GM19372 (cell line): ENCODE data around the gene SEMA4A.
A peak's percentile ranks its signal among the peaks of the same experiment; 100 is the strongest.
"Not testable (repeated sequence)": the region's sequence is repeated elsewhere in the genome, so short reads cannot be mapped to it uniquely, and the experiment has no call there.

Experiments
- ATAC-seq: cut with Tn5 transposase; IDR thresholded peaks from one replicate; pipeline ENCODE4 v1.9.1; 2021; ENCODE audit warnings: mild to moderate bottlenecking, low read depth, moderate library complexity; ENCODE audit not compliant: unreplicated experiment

SEMA4A gene

DNA sequence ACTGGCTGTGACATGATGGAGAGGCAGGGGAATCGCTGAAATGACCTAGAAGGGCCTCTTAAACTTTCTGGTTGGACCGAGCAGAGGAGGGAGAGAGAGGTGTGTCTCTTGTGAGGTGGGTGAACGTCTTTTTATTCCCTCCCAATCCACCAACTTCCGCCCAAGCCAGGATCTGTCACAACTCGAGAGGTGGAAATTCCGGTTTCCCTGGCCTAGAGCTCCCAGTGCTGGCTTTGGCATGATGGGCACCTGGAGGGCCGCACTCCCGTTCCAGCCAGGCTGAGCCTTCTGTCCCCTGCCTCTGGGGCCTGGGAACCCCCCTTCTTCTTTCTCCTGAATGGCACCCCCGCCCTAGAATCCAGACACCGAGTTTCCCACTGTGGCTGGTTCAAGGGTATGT lies at the start of gene SEMA4A:
Gene SEMA4A (plus strand): TSS at position 224 of the 400 bp plus-strand sequence. CDS start 994 bp downstream, outside the sequence.
- ATAC-seq: no peak

DNA sequence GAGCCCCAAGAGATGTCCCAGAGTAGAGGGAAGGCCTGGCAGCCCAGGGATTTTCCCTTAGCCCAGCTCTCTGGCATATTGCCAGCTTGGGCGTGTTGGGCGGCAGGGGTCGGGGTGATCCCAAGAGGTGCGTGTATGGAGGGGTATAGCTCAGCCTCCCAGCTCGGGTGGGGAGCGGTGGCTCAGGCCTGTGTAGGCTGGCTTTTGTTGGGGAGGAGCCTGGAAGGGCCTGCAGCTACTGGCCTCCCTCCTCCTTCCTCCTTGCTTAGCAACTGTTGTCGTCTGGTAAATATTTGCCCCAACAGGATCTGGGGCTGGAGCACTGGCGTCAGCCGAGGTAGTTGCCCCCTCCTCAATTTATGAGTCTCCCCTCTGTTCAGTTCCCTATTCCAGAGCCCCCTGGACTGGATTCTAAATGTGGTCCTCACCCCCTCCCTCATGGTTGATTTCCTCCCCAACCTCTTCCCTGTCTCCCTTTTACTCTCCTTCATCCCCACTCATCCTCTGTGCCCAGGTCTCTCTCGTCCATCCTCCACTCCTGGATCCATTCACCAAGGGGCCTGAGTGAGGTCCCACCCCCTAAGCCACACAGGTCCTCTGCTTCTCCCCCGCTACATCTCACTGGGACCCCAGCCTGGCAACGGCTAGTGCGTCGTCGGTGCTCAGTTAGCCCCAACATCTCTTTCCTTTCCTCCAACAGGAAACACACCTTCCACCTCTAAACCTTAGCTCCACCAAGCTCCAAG lies 49.1 kb upstream of the SEMA4A start:
- ATAC-seq: no peak

DNA sequence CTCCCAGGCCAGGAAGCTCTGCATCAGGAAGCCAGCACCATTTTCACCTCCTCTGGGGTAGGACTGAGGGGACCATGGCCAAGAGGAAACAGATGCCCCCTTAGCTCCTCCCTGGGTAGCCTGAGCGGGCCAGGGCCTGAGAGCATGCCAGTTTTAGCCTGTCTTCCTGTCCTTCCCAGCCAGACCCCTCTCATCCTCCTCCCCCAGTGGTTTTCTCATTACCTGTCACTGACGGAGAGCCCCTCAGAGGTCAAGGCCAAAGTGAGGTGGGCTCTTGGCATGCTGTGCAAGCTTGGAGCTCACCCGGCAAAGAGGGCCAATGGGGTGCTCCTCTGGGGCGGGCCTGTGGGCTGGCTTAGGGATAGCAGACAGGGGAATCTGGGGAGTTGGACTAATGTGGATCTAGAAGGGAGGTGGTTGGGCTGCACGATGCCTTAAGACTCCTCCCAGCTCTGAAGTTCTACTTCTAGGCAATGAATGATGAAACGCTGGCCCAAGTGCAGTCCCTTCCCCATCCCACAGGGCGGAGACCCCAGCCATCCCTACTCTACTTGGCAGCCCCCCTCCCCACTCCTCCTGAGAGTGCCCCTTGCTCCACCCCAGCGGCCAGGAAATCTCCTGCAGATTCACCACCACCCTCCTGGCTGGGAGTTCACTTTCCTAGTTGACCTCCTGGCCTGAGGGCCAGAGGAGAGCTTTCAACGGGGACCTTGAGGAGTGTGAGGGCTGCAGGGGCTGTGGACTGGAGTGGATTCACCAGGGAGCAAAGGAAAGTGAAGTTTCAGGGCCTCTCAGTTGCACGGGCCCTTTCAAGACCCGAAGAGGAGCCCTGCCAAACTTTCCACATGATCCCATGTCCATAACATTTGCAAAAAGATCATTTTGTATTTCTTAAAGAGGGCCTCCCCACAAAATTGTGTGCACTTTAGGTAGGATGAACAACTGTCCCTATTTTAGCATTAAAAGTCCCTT lies 48.2 kb upstream of the SEMA4A start:
- no peak for ATAC-seq

DNA sequence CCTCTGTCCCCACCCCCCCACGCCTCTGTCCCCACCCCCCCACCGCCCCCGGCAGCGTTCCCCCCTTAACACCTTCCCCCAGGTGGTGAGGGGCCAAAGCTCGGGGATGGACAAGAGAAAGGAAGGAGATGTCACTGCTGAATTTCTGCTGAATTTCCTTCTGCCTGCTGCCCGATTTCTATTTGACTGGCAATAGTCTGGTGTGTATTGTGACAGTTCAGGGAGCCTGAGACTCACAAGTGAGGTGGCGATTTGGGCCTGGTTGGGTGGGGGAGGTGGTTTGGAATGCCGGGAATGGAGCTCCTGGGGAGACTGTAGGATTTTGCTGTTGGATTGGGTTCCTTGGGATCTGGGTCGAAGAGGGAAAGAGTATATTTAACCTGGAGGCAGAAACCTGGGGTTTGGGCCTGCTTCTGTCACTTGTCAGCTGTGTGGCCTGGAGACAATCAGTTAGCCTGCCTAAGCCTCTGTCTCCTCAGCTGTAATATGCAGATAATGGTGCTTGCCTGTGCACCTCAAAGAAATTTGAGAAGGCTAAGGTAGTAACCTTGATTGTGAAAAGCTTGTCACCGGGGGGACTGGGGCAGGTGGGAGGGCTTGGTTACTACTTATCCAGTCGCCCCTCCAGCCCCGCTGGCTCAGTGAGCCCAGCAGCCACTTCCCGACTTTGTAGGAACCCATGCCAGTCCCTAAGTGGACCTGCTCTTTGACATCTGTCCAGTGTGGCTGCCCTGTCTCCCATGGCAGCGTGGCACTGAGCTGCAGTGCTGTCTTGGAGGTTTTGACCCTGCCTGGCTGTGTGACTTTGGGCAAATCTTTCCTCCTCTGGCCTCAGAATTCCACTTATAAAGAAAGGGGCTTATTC lies 46.5 kb upstream of the SEMA4A start:
- no peak for ATAC-seq

DNA sequence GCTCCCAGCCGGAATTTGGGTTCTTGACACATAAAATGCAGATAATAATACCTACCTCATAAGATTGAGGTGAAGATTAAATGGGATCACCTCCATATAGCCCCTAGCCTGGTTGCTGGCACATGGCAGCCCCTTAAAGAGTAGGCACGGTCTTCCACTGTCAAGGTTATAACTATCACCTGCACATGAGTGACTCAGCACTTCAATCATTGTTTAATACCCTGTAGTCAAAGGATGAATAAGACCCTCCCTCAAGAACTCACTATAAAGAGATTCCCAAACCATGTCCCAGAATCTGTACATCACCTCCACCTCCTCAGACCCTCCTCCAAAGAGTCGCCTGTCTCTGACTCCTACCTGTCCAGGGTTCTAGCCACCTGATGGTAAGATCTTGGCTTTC lies 45.3 kb upstream of the SEMA4A start:
- ATAC-seq: no peak

DNA sequence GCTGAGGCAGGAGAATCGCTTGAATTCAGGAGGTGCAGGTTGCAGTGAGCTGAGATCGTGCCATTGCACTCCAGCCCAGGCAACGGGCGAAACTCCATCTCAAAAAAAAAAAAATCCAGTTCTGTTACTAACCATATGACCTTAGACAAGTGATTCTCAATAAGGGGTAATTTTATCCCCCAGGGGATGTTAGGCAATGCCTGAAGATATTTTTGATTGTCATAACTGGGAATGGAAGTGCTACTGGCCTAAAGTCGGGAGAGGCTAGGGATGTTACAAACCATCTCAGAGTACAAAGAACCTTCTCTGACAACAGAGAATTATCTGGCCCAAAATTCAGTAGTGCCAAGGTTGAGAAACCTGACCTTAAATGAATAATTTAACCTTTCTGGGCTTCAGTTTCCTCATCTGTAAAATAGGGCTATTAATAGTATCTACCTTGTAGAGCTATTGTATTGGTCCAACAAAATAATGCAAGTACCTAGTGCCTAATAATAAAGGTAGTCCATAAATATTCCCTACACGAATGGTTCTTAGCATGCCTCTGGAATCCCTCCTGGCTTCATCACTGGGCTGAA lies 44.6 kb upstream of the SEMA4A start:
- ATAC-seq: no peak

DNA sequence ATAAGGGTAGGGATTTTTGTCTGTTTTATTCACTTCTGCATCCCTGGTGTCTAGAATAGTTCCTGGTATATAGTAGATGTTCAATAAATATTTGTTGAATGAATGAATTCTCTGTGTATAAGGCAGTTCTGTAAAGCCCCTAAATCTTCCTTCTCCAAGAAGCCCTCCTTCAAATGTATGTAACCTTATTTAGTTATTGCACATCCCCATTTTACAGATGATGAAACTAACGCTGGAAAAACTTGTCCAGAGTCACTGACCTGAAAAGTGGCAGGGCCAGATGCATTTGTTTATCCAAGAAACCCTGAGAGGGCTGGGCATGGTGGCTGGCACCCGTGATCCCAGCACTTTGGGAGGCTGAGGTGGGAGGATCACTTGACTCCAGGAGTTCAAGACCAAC lies 43.1 kb upstream of the SEMA4A start:
- ATAC-seq: no peak

DNA sequence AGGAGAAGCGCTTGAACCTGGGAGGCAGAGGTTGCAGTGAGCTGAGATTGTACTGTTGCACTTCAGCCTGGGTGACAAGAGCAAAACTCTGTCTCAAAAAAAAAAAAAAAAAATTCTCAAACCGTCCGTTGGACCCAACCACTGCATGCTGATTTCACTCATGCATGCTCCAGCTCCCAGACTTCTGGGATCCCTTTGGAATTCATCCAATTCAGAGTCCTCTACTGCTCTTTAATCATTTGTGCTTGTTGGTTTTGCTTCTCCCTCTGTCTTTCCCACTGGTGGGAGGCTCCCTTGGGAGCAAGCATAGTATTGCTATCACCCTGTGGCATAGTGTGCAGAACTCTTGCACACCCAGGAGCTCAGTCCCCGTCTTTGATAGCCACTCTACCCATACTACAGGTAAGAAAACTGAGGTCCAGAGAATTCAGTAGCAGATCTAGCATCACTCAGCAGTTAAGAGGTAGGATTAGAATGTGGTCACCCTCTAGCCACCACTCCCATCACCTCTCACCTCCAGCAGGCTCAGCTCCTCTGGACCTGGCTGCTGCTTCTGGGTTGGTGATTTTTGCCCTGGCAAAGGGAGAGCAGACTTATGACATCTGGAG lies 41.9 kb upstream of the SEMA4A start:
- ATAC-seq: no peak

DNA sequence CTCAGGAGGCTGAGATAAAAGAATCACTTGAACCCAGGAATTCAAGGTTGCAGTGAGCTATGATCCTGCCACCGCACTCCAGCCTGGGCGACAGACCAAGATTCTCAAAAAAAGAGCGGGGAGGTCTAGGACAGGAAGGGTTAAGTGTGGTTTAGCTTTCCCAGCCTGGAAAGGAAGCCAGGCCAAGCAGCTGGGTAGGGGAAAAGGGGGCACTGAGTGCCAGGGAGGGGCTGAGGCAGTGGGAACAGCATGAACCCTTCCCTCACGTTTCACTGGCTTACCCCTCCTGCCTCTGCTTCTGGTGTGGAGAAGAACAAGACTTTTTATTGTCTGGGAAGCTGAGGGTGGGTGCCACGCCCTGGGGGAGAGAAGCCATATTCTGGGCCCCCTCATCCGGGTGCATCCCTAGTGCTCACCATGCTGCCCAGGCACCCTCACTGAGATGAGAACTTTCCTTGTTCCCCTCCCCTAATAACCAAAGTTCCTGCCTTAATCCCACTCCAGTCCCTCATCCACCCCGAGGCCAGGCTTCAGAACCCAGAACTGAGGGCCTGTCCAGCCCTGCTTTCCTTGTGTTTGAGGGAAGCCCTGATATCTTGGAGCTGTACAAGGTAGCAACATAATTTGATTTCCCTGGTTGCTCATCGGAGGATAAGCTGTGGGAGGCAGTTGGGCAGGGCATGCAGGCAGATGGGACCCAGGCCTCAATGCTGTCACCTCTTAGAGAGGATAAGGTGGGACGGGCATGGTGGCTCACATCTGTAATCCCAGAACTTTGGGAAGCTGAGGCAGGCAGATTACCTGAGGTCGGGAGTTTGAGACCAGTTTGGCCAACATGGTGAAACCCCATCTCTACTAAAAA lies 40.9 kb upstream of the SEMA4A start:
- no peak for ATAC-seq

DNA sequence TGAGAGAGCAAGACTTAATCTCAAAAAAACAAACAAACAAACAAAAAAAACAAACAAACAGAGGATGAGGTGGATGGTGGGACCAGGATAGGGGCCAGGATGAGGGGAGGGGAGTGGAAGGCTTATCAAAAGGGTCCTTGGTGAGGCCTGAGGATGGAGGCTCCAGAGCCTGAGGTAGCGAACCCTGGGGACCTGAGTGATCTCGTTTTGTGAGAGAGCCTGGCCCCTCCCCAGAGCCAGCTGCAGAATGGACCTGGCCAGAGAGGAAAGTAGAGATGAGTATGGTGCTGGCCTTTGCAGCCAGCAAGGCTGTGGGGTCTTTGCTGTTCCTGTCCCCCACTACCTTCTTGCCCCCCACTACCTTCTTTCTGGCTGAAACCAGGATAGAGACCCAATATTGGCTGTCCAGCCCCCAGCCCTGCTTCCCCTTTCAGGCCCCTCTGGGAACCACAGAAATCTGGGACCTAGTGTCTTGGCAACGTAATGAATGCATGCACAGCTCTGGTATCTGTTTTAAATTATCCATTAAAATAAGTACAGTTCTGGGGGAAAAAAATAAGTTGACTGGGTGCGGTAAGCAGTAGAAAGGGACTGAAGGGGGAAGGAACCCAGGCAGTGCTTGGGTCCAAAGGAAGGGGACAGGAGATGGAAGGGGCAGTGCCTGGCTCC lies 40.0 kb upstream of the SEMA4A start:
- ATAC-seq: no peak

DNA sequence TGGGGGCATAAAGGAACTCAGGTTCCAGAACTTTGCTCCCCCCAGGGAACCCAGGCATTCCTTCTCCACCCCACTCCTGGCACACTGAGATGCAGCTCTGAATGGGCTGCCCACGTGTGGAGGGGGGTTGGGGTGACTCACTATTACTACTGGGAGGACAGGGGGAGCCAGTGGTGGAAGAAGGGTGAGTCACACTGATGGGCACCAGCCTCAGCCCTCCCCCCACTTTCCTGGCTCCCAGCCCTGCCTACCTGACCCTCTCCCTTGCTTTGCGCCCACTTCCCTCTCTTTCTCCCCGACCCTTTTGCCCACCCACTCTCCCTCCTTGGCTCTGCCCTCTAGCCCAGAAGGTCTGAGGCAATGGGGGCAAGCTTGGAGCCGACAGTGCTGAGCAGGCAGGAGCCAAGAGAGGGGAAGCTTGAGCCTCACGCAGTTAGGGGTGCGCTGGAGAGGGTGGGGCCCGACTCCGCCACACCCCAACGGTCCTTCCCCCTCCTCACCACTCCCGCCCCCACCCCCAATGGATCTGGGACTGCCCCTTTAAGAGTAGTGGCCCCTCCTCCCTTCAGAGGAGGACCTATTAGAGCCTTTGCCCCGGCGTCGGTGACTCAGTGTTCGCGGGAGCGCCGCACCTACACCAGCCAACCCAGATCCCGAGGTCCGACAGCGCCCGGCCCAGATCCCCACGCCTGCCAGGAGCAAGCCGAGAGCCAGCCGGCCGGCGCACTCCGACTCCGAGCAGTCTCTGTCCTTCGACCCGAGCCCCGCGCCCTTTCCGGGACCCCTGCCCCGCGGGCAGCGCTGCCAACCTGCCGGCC lies 39.1 kb upstream of the SEMA4A start, which contains the start of gene LMNA:
Gene LMNA (plus strand): TSS at position 611 of the 818 bp plus-strand sequence. CDS start 208 bp downstream, outside the sequence.
- ATAC-seq: peak; percentile 78

DNA sequence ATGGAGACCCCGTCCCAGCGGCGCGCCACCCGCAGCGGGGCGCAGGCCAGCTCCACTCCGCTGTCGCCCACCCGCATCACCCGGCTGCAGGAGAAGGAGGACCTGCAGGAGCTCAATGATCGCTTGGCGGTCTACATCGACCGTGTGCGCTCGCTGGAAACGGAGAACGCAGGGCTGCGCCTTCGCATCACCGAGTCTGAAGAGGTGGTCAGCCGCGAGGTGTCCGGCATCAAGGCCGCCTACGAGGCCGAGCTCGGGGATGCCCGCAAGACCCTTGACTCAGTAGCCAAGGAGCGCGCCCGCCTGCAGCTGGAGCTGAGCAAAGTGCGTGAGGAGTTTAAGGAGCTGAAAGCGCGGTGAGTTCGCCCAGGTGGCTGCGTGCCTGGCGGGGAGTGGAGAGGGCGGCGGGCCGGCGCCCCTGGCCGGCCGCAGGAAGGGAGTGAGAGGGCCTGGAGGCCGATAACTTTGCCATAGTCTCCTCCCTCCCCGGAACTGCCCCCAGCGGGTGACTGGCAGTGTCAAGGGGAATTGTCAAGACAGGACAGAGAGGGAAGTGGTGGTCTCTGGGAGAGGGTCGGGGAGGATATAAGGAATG lies 38.4 kb upstream of the SEMA4A start:
- ATAC-seq: no peak

DNA sequence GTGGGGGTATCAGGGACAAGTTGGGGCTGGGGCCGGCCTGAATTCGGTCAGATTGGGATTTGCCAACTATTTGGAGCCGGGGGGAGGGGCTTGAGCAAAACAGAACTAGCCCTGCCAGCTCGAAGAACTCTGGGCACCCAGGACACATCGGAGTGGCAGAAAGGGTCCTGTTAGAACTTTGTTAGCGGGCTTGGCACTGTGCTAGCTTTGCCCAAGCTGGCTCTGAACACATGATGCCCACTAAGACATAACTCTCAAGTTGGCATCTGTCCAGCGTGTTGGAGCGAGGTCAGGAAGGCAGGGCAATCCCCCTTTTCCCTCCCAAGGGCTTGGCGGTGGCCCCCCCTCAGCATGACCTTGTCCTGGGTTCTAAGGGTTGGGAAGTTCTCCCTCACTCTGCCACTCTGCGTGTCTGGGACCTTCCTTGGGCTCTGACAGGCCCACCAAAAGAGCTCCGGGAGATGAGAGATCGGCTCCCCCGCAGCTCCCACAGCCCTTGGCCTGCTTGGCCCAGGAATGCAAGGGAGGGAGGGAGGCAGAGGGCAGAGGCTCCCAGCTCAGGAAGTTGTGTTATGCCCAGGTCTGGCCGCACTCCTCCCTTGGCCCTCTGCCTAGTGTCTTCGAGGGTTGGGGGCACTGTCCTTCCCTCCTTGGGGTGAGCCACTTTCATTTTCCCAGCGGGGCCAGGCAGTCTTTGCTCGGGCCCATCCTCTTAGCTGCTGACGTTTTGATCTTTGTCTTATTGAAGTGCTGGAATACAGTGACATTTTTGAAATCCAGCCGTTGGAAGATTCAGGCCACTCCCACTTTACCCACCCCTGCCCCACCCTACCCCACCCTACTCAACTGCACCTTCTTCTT lies 37.6 kb upstream of the SEMA4A start:
- ATAC-seq: no peak

DNA sequence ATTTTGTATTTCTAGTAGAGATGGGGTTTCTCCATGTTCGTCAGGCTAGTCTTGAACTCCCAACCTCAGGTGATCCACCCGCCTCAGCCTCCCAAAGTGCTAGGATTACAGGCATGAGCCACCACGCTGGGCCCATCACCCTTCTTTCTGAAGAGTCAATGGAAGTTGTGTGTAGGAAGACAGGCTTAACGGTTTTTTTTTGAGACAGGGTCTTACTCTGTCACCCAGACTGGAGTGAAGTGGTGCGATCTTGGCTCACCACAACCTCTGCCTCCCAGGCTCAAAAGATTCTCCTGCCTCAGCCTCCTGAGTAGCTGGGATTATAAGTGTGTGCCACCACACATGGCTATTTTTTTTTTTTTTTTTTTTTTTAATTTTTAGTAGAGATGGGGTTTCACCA lies 36.7 kb upstream of the SEMA4A start:
- ATAC-seq: not testable (repeated sequence)

DNA sequence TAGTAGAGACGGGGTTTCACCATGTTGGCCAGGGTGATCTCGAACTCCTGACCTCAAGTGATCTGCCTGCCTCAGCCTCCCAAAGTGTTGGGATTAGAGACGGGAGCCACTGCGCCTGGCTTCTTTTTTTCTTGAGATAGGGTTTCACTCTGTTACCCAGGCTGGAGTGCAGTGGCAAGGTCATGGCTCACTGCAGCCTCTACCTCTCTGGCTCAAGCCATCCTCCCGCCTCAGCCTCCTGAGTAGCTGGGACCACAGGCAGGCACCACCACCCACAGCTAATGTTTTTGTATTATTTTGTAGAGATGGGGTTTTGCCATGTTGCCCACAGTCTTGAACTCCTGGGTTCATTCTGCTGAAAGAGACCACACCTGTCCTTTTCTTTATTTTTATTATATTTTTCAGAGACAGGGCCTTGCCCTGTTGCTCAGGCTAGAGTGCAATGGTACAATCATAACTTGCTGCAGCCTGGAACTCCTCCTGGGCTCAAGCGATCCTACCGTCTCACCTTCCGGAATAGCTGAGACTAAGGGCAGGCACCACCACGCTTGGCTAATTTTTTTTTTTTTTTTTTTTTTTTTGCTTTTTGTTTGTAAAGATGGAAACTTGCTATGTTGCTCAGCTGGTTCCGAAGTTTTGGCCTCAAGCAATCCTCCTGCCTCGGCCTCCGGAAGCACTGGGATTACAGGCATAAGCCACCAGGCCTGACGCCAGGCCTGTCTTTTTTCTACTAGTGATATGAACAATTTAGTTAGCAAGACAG lies 35.8 kb upstream of the SEMA4A start:
- no peak for ATAC-seq
